HG02763 (cell line): ENCODE measurements around the gene OSBPL10.

Experiments
- ATAC-seq: cut with Tn5 transposase; IDR thresholded peaks from one replicate; pipeline ENCODE4 v1.9.1; 2021; ENCODE audit warnings: mild to moderate bottlenecking, moderate library complexity; ENCODE audit not compliant: unreplicated experiment

The OSBPL10 gene

DNA sequence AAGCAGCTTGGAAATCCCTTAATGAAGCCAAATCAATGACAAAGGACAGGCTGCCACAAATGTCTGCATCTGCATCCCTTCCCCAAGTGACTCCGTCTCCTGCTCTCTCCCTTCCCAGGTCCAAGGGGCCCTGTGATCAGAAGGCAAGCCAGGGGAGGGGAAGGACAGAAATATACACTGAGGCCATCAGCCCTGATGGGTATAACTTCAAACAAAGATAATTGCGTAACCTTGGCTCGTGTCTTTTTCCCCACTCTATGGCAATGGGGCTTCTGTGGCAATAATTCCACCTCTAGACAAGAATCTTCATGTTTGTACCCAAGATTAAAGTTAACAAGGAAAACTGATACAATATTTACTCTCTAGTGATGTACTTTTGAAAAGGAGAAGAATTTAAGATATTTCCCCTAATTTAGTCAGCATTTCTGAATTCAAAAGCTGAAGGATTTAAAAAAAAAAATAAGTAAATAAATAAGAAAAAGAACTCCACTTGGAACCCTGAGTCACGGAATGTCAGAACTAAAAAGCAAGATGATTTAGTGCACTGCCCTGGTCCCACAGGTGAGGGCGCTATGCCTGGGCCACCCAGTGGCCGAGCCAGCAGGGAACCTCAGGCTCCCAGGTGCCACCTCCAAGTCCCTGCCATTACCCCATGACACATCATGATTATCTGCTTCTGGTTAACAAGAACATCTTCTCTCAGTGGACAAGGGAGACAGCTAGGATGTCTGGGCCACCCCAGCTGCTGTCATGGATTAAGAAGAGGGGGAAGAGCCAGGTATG is 293.9 kb downstream of the OSBPL10 start:
- no peak for ATAC-seq

DNA sequence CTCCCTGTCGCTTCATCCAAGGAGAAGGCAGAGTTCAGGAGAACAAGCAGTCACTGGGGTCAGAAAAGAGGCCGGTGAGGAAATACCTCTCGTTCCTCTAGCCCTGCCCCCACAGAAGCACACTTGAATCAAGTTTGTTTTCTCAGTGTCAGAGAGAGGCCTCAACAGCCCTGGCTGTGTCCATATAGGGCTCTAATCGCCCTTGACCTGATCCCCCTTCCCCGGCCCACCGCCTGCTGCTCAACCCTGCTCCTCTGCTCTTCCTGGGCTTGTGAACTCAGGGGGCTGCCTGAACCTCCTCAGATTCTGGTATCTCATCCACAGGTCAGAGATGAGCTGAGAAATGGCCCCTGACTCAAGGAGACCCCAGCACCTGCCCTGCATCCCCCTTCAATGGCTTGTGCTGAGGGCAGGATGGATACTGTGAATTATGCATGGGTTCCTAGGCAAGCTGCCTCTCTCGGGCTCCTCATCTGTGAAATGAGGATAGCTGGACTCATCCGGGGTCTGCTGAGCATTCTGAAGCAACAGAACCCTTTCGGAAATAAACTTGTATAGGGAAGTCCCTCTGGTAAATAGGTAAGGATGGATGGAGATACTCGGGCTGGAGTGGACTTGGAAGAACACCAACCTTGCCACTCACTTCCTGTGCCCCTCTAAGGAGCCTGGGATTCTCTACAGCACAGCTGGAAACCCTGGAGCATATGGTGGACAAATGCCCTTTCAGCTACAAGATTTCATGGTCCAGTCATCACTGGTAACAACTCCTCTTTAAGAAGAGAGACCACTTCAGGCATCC is 300.8 kb downstream of the OSBPL10 start:
- no peak for ATAC-seq

DNA sequence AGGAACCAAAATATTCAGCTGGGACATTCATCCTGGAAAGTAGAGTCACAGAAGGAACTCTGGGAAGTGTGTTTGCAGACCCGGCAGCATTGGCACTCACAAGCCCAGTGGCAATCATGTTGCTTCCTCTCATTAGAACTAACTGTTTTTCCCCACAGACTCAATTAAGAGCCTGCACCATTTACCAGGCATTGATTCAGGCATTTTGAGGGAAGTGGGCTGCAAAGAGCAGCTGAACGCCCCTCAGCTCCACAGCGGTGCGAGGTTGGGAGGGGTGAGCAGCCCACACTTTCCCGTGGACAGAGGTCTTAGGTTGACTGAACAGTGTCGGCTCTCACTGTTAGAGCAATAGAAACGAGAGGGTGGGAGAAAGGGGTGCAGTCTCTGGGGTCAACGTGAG is 304.5 kb downstream of the OSBPL10 start:
- ATAC-seq, result no peak

DNA sequence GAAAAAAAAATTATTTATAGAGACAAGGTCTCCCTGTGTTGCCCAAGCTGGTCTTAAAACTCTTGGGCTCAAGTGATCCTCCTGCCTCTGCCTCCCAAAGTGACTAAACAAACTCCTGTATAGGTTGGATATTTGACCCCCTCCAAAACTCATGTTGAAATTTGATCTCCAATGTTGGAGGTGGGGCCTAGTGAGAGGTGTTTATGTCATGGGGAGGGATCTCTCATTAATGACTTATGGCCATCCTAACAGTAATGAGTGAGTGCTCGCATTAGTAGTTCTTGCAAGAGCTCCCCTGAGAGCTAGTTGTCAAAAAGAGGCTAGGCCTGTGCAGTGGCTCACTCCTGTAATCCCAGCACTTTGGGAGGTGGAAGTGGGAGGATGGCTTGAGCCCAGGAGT is 307.1 kb downstream of the OSBPL10 start:
- no peak for ATAC-seq

DNA sequence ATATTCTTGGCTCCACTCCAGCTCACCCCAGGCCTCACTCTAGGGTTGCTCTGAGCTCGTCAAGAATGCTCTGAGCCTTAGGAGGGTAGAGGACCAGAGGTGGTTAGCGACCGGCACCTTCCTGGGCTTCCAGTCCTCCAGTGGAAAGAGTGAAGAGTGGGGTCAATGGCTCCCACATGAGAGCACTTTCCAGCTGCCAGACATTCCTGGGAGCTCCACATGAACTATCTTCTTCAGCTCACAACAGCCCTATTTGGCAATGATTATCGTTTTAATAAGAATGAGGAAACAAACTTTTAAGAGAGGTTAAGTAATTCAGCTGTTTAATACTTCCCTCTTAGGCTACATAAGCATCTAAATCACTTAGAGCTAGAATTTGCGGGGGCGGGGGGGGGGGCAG is 309.1 kb downstream of the OSBPL10 start:
- ATAC-seq, result no peak

DNA sequence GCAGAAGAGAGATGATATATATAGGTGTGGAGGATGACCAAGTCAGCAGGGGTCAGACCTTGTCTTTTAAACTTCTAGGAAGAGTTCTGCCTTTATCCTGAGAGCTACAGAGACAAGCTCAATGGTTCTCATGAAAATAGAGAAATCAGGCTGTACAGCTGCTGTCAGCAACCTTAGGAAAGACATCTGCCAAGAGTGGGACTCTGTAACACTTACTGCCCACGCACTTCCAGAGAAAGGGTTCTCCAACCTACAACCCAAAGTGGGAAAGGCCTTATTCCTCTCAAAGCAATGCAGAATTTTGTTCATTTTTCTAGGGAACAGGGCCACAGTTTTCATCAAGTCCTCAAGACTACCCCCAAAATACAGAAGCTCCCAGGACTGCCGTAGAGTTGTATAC is 309.6 kb downstream of the OSBPL10 start:
- ATAC-seq, result no peak

DNA sequence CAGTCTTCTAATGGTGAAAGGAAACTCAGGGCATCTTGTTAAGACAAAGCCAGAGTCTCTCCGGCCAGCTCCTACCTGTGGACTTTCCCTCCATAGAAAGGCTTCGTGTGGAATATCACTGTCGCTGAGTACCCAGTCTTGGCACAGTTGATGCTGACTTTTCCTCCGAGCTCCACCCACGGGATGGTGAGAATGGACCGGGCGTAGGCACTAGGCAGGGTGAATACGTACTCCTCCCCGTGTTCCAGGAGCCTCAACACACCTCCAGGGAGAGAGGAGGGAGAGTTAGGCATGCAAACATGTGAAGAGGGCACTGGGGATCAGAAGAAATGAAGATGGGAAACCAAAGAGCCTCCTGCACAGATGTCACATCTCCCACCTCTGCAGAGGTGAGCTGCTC is 310.3 kb downstream of the OSBPL10 start:
- ATAC-seq, result no peak

DNA sequence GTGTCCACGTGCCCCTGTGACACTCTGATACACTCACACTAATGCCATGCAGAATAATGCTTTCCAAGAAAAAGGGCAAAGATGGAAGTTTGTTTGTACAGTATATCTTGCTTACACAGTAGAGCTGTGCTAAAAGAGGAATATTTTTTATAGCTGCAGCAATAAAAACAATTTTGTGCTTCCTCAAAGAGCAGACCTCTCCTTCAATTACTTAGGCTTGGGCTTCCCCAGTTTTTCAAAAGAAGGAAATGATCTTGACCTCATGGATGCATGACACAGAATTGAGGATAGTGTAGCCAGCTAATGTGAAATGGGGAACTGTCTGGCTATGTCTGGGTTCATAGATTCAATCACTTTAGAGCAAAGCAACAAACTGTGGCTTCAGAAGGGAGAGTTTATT is 310.9 kb downstream of the OSBPL10 start:
- ATAC-seq, result no peak

DNA sequence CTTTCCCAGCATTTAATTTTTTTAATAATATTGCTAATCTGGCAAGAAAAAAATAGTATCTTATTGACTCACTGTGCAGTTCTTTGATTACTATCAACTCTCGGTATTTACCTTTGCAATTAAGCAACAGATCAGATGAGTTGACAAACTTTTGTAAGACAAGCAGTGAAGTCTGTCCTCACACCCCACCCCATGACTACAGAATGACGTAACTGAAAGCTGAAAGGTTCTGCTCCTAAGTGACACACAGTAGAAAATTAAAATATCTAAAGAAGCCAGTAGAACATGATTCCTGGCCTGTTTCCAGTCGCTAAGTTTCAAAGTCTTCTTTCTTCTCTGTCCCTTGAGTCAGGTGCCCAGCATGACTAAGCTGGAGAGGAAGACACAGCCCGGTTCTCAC is 312.8 kb downstream of the OSBPL10 start:
- no peak for ATAC-seq

DNA sequence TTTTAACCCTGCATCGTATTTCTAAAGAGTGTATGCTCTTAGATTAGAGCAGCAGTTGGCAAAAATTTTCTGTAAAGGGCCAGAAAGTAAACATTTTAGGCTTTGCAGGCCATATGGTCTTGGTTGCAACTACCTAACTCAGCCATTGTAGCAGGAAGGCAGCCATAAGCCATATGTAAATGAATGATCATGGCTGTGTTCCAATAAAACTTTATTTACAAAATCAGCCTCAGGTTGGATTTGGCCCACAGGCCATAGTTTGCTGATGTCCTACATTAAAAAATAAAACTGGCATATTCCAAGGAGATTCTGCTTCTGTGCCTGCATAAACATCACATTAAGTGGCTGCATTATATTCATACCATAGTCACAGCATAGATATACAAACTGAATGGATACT is 313.5 kb downstream of the OSBPL10 start:
- no peak for ATAC-seq

DNA sequence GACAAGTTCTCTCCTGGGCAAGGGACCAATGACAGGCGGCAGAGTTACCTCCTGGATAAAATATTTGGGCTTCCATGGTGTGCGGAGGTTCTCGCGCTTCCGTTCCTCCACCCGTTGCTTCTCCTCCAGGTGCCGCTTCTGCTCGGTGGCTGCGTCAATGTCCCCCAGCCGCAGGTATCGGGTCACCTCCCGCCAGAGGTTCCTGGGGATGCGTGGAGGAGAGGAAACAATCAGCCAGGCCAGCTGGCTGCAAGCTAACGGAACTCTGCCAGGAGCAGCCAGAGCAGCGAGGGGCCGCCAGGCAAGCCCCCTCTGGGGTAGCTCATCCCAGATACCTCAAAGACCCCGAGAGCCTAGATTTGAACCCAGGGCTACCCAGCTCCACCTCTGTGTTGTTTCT is 317.0 kb downstream of the OSBPL10 start:
- no peak for ATAC-seq

DNA sequence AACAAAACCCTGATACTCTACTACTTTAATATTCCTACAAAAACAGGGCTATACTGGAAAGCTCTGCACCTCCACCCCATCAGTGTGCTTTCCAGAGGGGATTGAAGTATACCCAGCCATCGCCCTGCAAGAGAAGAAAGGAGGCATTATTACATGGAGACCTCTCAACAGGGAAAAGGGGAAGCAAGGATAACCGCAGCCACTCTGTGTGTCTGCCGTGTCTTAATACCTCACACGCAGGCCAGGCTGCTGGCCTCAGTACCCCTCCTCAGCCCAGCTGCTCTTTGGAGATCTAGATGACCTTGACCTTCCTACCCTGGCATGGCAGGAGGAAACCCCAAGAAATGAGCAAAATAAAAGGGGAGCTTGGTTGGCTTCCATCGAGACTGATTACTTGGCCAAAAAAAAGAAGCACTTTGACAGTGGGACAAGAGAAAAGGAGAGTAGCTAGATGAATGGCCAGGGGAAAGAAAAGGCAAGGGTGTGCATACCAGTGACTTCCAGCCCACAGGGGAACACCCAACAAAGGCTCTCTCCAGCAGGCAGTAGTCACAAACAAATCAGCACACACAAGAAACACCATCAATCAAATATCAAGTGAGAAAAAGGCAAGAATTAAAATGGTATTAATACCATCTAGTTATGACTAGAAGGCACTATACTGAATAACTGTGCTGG is 318.9 kb downstream of the OSBPL10 start:
- ATAC-seq, result no peak

DNA sequence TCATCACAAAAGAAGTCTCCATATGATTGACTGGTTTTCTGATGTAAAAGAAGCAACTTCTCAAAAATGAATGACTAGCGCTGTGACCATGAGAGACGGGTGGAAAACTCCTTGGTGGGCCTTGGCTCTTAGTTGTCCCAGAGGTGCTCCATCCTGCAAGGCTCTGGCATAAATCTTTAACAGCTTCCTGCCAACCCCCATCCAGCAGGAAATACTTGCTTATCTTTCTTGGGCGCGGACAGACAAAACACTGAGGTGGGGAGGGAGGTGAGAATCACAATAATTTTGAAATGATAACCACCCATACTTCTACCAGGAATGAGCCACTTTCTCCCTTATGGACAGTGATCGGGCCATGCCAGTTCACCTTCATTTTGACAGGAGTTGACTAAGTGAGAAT is 319.8 kb downstream of the OSBPL10 start:
- no peak for ATAC-seq

DNA sequence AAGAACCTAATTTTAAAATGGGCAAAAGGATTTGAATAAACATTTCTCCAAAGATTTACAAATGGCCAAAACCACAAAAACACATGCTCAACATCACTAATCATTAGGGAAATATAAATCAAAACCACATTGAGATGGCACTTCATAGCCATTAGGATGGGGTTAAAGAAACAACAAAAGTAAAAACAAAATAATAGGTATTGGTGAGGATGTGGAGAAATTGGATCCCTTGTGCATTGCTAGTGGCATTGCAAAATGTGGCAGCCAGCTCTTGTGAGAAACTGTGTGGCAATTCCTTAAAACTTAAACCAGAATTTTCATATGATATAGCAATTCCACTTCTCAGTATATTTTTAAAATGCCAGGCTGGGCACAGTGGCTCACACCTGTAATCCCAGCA is 321.8 kb downstream of the OSBPL10 start:
- no peak for ATAC-seq

DNA sequence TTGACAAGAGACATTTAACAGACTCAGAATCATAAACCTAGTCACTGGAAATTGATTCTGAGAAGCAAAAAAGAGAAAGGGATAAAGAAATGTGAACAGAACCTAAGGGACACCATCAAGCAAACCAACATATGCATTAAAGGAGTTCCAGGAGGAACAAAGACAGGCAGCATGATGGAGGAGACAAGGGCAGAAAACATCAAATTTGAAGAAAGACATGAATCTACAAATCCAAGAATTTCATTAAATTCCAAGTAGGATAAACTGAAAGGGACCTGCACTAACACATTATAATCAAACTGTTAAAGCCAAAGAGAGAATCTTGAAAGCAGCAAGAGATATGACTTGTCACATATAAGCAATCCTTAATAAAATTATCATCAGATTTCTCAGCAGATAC is 326.1 kb downstream of the OSBPL10 start:
- ATAC-seq, result no peak

DNA sequence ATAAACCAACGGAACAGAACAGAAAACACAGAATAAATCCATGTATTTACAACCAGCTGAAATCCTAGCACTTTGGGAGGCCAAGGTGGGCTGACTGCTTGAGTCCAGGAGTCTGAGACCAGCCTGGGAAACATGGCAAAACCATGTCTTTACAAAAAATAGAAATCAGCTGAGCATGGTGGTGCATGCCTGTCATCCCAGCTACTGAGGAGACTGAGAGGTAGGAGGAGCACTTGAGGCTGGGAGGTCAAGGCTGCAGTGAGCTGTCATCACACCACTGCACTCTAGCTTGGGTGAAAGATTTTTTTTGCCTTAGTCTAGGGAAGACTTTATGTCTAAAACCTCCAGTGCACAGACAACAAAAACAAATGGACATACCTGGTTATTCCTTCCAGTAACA is 327.6 kb downstream of the OSBPL10 start:
- no peak for ATAC-seq

DNA sequence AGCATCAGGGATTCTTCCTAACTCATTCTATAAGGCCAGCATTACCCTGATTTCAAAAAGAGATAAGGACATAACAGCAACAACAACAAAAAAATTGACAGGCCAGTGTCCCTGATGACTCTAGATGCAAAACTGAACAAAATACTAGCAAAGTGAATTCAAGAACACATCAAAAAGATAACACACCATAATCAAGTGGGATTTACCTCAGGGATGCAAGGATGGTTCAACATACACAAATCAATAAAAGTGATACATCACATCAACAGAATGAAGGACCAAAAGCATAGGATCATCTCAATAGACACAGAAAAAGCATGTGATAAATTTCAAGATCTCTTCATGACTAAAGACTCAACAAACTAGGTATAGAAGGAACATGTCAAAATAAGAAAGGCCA is 328.8 kb downstream of the OSBPL10 start:
- ATAC-seq, result no peak

DNA sequence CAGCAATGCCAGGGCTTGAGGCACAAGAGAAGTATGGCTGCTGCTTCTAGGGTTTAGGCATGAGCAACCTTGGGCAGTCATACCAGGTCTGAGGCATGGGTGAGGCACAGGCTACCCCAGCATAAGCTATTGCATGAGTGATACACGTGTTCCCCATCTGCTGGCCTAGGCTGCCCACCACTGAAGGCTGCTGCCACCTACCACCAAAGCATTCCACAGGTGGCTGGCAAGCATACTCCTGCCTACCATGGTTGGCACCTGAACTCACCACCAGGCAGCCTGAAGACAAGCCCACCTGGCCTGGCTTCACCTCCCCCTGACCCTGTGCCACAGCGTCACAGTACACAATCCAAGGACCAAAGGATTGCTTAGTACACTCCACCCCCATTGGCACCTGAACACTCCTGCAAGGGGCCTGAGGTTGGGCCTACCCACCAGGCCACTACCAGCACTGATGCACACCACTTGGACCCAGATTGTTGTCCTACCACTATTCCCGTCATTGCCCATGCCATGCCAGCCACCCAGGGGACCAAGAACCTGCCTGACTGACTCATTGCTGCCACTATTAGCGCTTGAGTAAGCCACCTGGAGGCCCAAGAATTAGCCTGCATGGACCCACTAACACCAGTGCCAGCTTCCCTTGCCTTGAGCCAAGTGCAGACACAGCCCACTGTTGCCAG is 332.6 kb downstream of the OSBPL10 start:
- no peak for ATAC-seq

DNA sequence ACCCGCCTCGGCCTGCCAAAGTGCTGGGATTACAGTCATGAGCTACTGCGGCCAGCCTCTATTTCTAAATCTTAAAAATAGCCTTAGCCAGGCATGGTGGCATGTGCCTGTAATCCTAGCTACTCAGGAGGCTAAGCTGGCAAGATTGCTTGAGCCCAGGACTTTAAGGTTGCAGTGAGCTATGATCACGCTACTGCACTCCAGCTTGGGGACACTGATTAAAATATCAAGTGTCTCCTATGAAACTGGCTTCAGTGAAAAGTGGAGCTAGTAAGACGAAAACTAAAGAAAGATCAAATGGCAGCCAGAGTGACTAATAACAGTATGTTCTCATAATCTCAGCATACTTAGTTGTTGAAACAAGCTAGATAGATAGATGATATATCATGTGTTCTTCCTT is 335.8 kb downstream of the OSBPL10 start:
- ATAC-seq, result no peak

DNA sequence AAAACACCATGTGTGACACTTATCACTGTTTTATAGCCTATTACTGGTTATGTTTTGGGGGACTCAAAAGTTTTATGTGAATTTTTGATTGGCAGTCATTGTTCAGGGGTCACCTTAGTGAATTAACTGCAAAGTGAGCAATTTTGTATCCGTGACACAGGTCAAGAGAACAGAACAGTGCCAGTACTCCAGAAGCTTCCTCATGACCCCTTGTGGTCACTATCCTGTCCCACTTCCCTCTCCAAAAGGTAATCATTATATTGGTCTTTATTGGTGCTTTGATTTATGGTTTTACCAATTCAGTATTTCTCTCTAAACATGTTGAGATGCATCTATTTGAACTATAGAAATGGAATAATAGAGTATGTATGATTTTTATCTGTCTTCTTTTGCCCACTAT is 341.2 kb downstream of the OSBPL10 start:
- no peak for ATAC-seq

DNA sequence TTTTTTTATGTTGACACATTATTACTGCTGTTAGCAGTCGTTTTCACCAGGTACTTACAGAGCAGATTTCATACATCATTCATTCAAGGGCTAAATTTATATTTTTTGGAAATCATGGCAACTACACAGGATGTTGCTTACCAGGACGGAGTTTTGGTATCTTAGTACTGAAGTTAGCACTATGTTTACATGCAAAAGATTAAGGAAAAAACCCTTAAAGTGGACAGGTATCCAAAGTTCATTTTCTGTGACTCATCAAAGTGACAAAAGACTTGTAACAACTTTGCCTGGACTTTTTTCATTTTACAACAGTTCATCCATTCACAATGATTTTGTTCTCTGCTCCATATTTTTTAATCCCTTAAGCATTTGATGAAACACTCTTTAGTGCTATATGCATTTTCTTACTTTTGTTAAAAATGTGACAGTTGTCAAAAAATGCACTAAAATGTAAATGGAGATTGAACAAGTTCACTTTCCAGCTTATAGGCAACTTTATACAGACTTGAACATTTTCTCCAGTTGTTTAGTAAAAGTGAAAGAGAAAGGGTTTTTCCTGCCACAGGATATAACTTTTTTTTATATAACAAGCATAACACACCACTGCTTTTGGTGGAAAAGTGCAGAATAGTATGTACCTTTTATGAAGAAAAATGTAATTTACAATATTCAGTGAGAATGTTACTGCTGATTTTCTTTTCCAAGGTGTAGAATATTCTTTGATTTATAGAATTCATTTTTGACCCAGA is 344.2 kb downstream of the OSBPL10 start:
- no peak for ATAC-seq
